ENCODE results near the gene SCGB3A1.

DNA sequence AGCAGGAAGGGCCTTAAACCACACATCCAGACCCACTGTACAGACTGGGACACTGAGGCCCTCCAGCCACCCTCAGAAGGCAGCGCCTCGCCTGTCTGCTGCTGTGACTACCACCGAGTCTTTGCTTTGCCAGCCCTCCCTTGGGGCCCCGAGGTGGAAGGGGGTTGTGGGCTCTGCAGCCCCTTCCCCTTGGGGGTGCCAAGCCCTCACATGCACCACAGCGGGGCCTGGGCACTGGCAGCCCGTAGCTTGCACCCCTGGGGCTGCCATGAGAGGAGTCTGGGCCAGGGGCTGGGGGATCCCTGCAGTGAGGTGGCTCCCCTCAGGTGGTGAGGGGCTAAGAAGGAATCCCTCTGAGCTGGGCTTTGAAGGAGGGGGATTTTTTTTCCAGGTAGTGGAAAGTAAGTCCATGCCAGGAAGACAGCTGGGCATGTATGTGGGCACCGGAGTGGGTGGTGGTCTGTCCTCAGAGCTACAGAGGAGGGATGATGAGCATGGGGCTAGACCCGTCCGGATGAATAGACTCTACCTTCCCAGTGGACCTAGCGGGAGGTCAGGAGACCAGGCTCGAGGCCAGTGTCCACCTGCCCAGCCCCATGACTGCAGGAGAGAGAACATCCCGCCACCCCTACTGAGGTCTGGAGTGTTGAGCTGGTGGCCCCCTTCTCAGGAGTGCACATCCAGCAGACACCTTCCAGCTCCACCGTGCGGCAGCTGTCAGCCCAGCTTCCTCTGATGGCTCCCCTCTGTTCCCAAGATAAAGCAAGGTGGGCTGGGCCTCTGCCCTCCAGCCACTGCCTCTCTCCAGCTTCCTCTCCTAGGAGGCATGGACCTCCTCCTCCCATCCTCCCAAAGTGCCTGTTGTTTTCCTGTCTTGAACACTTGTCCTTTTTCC, 42.2 kb upstream of the SCGB3A1 start:
- TF ChIP-seq, protein P1, sequence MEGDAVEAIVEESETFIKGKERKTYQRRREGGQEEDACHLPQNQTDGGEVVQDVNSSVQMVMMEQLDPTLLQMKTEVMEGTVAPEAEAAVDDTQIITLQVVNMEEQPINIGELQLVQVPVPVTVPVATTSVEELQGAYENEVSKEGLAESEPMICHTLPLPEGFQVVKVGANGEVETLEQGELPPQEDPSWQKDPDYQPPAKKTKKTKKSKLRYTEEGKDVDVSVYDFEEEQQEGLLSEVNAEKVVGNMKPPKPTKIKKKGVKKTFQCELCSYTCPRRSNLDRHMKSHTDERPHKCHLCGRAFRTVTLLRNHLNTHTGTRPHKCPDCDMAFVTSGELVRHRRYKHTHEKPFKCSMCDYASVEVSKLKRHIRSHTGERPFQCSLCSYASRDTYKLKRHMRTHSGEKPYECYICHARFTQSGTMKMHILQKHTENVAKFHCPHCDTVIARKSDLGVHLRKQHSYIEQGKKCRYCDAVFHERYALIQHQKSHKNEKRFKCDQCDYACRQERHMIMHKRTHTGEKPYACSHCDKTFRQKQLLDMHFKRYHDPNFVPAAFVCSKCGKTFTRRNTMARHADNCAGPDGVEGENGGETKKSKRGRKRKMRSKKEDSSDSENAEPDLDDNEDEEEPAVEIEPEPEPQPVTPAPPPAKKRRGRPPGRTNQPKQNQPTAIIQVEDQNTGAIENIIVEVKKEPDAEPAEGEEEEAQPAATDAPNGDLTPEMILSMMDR (IDR thresholded peaks at IDR 0.05; ENCODE audit: low read depth, low read length) = no peak
- TF ChIP-seq EZH2phosphoT487 (IDR thresholded peaks at IDR 0.05; ENCODE audit: low read depth) = no peak

All from OCI-LY3 (cell line).